Fibroblast of the conjunctiva (primary cell): ENCODE measurements around the gene GGT5.
A peak's percentile ranks its signal among the peaks of the same experiment; 100 is the strongest.
"Not testable (repeated sequence)": the region's sequence is repeated elsewhere in the genome, so short reads cannot be mapped to it uniquely, and the experiment has no call there.

Experiments used
- DNase-seq: peaks from one replicate; pipeline ENCODE4 v3.0.0-alpha.2; 2010; ENCODE audit warnings: low read depth

GGT5 gene

GRCh38 chr22:24232725-24233124, 12.2 kb downstream of the GGT5 start:
- DNase-seq: no peak

- DNase-seq: no peak
These were observed 12.8 kb downstream of the GGT5 start for GRCh38 chr22:24232124-24232523.

GRCh38 chr22:24231706-24232105, 13.2 kb downstream of the GGT5 start:
- no peak for DNase-seq

- DNase-seq: no peak
These were observed 13.8 kb downstream of the GGT5 start for GRCh38 chr22:24230911-24231656.

DNA sequence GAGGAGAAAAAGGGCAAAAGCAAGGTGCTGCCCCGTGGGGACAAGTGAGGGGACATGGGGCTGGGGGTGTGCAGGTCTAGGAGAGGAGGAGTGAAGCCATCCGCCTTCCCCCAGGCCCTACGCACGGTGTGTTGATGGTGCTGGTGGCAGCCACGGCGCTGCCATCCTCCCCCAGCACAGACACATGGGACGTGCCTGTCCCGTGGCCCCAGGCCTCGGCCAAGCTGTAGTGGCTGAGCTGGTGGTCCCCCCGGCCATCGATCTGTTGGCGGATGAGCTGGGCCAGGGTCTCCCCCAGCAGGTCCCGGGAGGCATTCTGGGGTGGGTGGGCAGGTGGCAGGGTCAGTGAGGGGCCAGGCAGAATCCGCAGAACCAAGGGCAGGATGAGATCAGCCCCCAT, 18.9 kb downstream of the GGT5 start:
- no peak for DNase-seq

GRCh38 chr22:24225044-24225601, 19.8 kb downstream of the GGT5 start:
- DNase-seq: no peak

GRCh38 chr22:24224468-24224867, 20.4 kb downstream of the GGT5 start:
- no peak for DNase-seq

DNA sequence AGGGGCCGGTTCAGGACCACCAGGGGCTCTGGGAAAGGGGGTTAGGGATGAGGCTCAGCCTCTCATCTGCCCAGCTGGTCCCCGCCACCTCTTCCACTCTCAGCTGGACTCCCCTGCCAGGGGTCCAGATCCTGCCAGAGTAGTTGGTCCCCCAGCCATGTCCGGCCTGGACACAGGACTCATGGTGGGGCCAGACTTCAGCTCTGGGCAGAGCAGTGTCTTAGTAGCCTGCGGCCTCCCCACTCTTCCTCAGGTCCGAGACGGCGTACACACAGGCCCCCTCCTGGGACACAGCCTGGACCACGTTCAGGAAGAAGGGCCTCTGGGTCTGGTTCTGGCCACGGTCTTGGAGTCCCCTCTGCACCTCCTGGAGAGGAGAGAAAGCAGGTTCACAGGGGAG, 25.1 kb downstream of the GGT5 start:
- no peak for DNase-seq

DNA sequence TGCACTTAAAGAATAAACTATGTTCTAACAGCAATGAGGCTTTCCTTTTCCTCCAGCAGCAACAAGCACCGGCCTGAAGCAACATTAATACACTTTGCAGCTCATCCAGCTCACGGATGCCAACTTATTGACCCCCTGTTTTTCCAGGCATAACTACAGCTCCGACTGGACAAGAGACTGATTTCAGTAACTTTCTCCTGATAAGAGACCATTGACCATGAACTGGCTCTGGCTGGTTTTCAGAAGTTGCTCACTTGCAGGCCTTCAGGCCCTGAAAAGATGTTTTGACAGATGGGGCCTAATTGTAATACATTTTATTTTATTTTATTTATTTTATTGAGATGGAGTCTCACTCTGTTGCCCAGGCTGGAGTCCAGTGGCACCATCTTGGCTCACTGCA, 27.5 kb downstream of the GGT5 start:
- DNase-seq: no peak

DNA sequence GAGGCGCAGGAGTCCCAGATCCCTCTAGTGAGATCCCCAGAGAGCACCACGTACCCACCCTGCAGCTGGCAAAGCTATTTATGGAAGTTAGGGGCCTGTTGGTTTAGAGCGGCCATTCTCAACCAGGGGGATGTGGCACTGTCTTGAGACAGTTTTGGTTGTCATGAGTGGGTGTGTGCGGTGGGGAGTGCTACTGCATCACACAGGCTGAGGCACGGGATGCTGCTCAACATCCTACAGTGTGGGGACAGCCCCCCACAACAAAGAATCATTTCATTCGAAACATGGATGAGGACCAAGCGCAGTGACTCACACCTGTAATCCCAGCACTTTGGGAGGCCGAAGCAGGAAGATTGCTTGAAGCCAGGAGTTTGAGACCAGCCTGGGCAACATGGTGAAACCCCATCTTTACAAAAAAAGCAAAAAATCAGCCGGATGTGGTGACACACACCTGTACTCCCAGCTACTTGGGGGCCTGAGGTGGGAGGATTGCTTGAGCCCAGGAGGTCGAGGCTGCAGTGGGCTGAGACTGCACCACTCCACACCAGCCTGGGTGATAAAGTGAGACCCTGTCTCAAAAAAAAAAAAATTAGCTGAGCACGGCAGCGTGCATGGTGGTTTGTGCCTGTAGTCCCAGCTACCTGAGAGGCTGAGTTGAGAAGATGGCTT, 28.2 kb downstream of the GGT5 start:
- DNase-seq: no peak

DNA sequence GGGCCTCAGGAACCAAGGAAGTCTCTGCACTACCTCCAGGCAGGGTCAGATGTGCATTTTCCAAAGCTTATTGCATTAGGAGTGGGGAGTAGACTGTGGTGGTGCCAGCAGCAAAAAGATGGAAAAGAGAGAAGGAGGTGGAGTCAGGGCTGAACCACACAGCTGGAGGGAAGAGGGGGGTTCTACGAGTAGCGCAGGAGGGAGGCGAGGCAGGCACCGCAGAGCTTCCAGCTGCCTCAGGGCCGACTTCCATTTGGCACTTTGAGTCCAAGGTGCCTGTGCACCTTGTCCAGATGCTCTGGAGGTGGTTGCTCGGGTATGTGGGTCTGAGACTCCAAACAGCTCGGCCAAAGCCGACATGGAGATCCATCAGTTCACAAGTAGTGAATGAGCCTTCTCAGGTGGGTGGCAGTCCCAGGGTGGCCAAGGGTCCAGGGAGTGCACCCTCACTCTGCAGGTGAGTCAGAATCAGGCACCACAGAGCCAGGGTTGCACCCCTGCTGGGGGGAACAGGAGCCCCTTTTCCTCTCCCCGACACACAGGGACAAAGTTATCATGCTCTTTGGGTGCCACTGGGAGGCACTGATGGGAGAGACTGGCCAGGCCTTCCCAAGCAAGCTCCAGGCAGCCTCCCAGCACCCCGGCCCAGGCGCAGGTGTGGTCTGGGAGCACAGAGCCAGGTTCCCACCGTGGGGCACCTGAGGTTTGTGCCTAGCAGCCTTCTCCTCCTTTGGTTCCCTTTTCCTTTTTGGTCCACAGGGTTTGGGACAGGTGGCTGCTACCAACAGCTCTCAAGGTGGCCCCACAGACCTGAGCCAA, 30.2 kb downstream of the GGT5 start:
- no peak for DNase-seq

- DNase-seq: not testable (repeated sequence)
These were observed 31.8 kb downstream of the GGT5 start for GRCh38 chr22:24213111-24213510.

- DNase-seq: not testable (repeated sequence)
These were observed 33.2 kb downstream of the GGT5 start for GRCh38 chr22:24211716-24212115.

- not testable (repeated sequence) for DNase-seq
These were observed 34.5 kb downstream of the GGT5 start for GRCh38 chr22:24210409-24210808.

DNA sequence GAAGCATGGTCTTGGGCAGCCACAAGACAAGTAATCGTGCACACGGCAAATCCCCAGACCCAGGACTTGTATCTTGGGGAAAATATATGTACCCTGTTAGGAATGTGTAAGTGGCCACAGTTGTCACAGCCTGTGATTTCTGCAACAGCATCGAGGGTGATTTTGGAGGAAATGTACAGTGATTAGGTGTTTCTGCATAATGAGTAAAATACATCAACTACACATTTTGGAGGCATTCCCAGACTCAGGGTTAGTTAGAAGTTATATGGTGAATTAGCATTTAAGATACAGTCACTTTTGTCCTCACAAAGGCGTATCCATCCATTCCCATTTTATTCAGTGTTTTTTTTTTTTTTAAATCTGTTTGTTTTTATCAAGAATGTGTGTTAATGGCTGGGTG, 35.2 kb downstream of the GGT5 start:
- DNase-seq: no peak

- no peak for DNase-seq
These were observed 35.9 kb downstream of the GGT5 start for GRCh38 chr22:24209016-24209415.

DNA sequence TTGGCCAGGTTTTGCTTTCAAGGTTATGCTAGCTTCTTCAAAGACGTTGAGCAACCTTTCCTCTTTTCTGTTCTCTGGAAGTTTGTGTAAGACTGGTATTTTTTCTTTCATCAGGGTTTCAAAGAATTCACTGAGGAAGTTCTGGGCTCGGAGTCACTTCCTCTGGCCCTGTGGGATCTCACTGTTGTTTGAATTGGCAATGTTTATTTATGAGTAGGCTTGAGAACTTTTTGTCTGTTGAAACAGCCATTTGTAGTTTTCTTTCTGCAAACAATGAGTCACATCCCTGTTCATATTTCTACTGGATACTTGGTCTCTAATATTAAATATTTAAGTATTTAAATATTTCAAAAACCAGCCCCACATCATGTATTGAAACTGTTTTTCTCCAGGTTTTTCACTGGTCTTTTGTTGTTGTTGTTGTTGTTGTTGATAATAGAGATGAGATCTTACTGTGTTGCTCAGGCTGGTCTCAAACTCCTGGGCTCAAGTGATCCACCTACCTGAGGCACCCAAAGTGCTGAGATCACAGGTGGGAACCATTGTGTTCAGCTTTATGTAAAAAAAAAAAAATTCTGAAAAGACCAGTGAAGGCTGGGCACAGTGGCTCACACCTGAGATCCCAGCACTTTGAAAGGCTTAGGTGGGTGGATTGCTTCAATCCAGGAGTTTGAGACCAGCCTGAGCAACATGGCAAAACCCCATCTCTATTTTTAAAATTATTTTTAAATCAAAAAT, 36.7 kb downstream of the GGT5 start:
- DNase-seq: peak; percentile 90

GRCh38 chr22:24207264-24208011, 37.4 kb downstream of the GGT5 start:
- no peak for DNase-seq

DNA sequence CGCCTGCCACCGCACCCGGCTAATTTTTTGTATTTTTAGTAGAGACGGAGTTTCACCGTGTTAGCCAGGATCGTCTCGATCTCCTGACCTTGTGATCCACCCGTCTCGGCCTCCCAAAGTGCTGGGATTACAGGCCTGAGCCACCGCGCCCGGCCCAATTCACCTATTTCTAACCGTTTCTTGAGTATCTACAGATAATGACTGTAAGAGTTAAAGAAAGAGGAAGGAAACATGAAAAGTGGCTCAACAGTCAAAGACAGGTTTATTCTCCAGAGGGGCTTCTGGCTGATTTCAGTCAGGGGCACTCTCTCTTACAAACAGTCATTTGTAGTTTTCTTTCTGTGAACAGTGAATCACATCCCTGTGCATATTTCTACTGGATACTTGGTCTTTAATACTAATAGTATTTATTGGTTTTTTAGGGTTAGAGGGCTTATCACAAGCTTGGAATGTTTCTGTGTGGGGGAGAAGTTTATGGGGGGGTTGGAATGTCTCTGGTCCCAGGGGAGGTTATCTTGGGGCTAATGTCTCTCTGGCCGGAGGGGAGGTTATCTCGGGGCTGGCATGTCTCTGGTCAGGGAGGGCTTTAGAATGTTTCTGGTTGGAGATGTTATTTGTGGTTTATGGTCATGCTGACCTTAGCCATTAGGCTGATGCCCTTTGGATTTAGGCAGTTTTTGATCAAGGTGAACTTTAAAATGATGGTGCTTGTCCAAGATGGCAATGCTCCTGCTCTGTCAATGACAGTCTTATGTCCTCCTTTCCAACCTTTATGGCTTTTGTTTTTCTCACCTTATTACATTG, 38.2 kb downstream of the GGT5 start:
- DNase-seq: not testable (repeated sequence)
